Neural progenitor cell (in vitro differentiated cells): ENCODE measurements around the gene TAS1R1. TPM values are rescaled to one million over a fixed set of nuclear protein-coding genes. Genes with fewer than 3 reads are reported as not detected.

Experiments used
- DNase-seq: peaks from one replicate; pipeline ENCODE4 v3.0.0-alpha.2; 2016; ENCODE audit warnings: low spot score
- H2AFZ ChIP-seq: fragments of 200-600 bp; sonication (generic); replicated peaks from 2 replicates; pipeline ENCODE4 v1.6.1; 2016; ENCODE audit warnings: antibody characterized with exemption
- H3F3A ChIP-seq: fragments of 200-600 bp; sonication (generic); 2 replicates; pipeline ENCODE4 v1.6.1; 2016; ENCODE audit warnings: antibody characterized with exemption, low read depth
- H3K27ac ChIP-seq: fragments of 200-600 bp; sonication (generic); 2 replicates; pipeline ENCODE4 v1.5.1; 2016; ENCODE audit warnings: mild to moderate bottlenecking
- H3K27me3 ChIP-seq: fragments of 200-600 bp; sonication (generic); 2 replicates; pipeline ENCODE4 v1.6.1; 2016; ENCODE audit warnings: mild to moderate bottlenecking, moderate library complexity
- H3K36me3 ChIP-seq: fragments of 200-600 bp; sonication (generic); 2 replicates; pipeline ENCODE4 v1.5.1; 2016
- H3K4me1 ChIP-seq: fragments of 200-600 bp; sonication (generic); 2 replicates; pipeline ENCODE4 v1.6.1; 2016; ENCODE audit warnings: mixed run types
- H3K4me2 ChIP-seq: fragments of 200-600 bp; sonication (generic); 2 replicates; pipeline ENCODE4 v1.6.1; 2016
- H3K4me3 ChIP-seq: fragments of 200-600 bp; sonication (generic); 2 replicates; pipeline ENCODE4 v1.5.1; 2016
- H3K79me2 ChIP-seq: fragments of 200-600 bp; sonication (generic); 2 replicates; pipeline ENCODE4 v1.6.1; 2016; ENCODE audit warnings: low read depth
- H3K9ac ChIP-seq: fragments of 200-600 bp; sonication (generic); 2 replicates; pipeline ENCODE4 v1.6.1; 2016
- H3K9me3 ChIP-seq: fragments of 200-600 bp; sonication (generic); 2 replicates; pipeline ENCODE4 v1.5.1; 2016; ENCODE audit warnings: low read depth
- H4K20me1 ChIP-seq: fragments of 200-600 bp; sonication (generic); 2 replicates; pipeline ENCODE4 v1.6.1; 2016; ENCODE audit warnings: low read depth
- H3K27ac Mint-ChIP-seq: 3 replicates; pipeline ENCODE4 v1.8.0; 2021; ENCODE audit warnings: mixed read lengths
- H3K27me3 Mint-ChIP-seq: 2 replicates; pipeline ENCODE4 v1.8.0; 2022; ENCODE audit warnings: low read depth, mild to moderate bottlenecking, inconsistent platforms, moderate library complexity, mixed read lengths; ENCODE audit not compliant: insufficient read depth
- H3K36me3 Mint-ChIP-seq: 3 replicates; pipeline ENCODE4 v1.8.0; 2021; ENCODE audit warnings: mixed read lengths
- H3K4me1 Mint-ChIP-seq: 3 replicates; pipeline ENCODE4 v1.8.0; 2021; ENCODE audit warnings: mixed read lengths
- H3K4me3 Mint-ChIP-seq: 3 replicates; pipeline ENCODE4 v1.8.0; 2021; ENCODE audit warnings: mild to moderate bottlenecking, moderate library complexity, mixed read lengths
- H3K9me3 Mint-ChIP-seq: 3 replicates; pipeline ENCODE4 v1.8.0; 2020; ENCODE audit warnings: mixed read lengths
- EZH2phosphoT487 ChIP-seq: fragments of 200-600 bp; sonication (generic); IDR thresholded peaks from 2 replicates; pipeline ENCODE4 v1.6.1; 2017; ENCODE audit warnings: antibody characterized with exemption
- small RNA-seq: library from RNA; depleted of rRNA; stranded (forward); fragments of <200 nt; gene quantifications from one replicate; pipeline ENCODE3, GENCODE V24; 2015
- total RNA-seq: library from RNA; depleted of rRNA; stranded (reverse); fragments of >200 nt; gene quantifications from 2 replicates; pipeline ENCODE4 v1.2.3, GENCODE V29; 2015; ENCODE audit warnings: low replicate concordance

TAS1R1 gene
- total RNA-seq, 1 donor from 2014 or later, result not detected

- Histone ChIP-seq H3F3A (peaks cover 10% of the 10 kb centered on the region), H3K4me3 (no peak overlapping the region), H3K36me3 (no peaks in the 10 kb centered on the region), H3K4me2 (no peak overlapping the region), H3K27ac (no peak overlapping the region), H3K9me3 (no peaks in the 10 kb centered on the region), H3K9ac (no peak overlapping the region), H3K27me3 (no peaks in the 10 kb centered on the region), H4K20me1 (peaks cover 19% of the 10 kb centered on the region), H3K4me1 (peaks cover 8% of the 10 kb centered on the region), H3K79me2 (peaks cover 24% of the 10 kb centered on the region), H2AFZ (no peak overlapping the region)
- no peak for TF ChIP-seq EZH2phosphoT487
- DNase-seq, result no peak
- Mint-ChIP-seq H3K27me3 (peaks cover 2% of the 10 kb centered on the region), H3K4me1 (peaks cover 12% of the 10 kb centered on the region), H3K9me3 (no peaks in the 10 kb centered on the region), H3K27ac (no peak overlapping the region), H3K36me3 (peaks cover 22% of the 10 kb centered on the region), H3K4me3 (no peak overlapping the region)
Measured at GRCh38 chr1:6628971-6629479, 73.9 kb downstream of the TAS1R1 start.

Small RNA genes lying within 50 kb of the gene (small RNA-seq; reads per million reads assigned to genes)
- gene RNU6-731P, result not detected

Other genes starting within 250 kb of the TAS1R1 start
- 19.6 and 44.9 TPM in 2 replicates for gene ACOT7, start 161.5 kb upstream of the TAS1R1 start, total RNA-seq
- gene HES2, start 135.4 kb upstream of the TAS1R1 start, total RNA-seq, result 0.04 and 0.22 TPM in 2 replicates
- 7.1 and 11.0 TPM in 2 replicates for gene ESPN, start 130.5 kb upstream of the TAS1R1 start, total RNA-seq
- gene TNFRSF25, start 89.1 kb upstream of the TAS1R1 start, total RNA-seq, result 15.6 and 23.7 TPM in 2 replicates
- gene PLEKHG5, start 63.6 kb upstream of the TAS1R1 start, total RNA-seq, result 7.4 and 25.9 TPM in 2 replicates
- 28.1 and 48.0 TPM in 2 replicates for gene NOL9, start 794 bp upstream of the TAS1R1 start, total RNA-seq
- gene ZBTB48, start 24.7 kb downstream of the TAS1R1 start, total RNA-seq, result 18.3 and 28.3 TPM in 2 replicates
- gene KLHL21, start 47.6 kb downstream of the TAS1R1 start, total RNA-seq, result 4.8 and 7.2 TPM in 2 replicates
- 32.0 and 35.6 TPM in 2 replicates for gene PHF13, start 58.4 kb downstream of the TAS1R1 start, total RNA-seq
- gene THAP3, start 69.6 kb downstream of the TAS1R1 start, total RNA-seq, result 25.0 and 37.2 TPM in 2 replicates
- 39.4 and 47.6 TPM in 2 replicates for gene DNAJC11, start 146.5 kb downstream of the TAS1R1 start, total RNA-seq
- gene CAMTA1, start 230.1 kb downstream of the TAS1R1 start, total RNA-seq, result 161 and 268 TPM in 2 replicates